GM18870 (cell line): ENCODE measurements around the gene ACTR6.
"Not testable (repeated sequence)": the region's sequence is repeated elsewhere in the genome, so short reads cannot be mapped to it uniquely, and the experiment has no call there.

ENCODE experiments used
- ATAC-seq: cut with Tn5 transposase; IDR thresholded peaks from one replicate; pipeline ENCODE4 v1.9.1; 2021; ENCODE audit warnings: moderate library complexity; ENCODE audit not compliant: unreplicated experiment

ACTR6 gene

DNA sequence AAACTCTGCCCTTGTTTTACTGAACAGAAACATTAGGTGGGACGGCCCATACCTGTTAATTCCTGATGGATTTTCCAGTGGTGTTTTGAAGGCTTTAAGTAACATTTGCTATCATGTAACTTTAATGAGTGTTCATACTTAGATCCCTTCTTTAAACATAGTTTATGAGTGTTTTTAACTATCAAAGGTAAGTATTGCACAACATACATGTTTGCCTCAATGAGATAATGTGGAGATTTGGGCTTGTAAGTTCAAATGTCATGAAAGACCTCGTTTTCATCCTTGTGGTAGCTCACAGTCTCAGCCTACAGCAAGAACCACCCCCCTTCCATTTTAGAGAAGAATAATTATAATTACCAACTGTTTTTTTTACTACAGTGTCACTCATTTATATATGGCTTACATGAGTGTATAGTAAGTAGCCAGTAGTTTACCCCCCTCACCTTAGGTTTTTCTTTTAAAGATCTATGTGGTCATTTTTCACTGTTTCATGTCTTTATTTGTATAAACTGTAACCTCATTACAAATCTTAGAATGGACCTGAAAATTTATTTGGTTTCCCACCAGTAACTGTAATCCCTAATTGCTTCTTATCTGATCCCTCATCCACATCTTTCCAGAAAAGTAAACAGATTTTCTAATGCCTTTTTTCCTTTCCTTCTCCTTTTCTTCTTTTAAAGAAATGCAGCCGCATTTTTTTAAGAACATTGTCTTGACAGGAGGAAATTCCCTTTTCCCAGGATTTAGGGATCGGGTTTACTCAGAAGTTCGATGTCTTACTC is 18.9 kb downstream of the ACTR6 start:
- no peak for ATAC-seq

DNA sequence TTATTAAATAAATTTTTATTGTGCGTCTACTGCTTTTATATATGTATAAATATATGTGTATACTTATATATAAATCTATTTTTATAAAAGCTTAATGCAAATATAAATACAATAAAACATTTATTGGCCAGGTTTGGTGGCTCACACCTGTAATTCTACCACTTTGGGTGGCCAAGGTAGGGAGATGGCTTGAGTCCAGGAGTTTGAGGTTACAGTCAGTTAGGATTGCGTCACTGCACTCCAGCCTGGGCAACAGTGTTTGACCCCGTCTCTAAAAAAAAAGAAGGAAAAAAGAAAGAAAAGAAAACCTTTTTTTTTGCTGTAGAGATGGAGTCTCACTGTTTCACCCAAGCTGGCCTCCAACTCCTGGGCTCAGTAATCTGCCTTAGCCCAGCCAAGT is 20.9 kb downstream of the ACTR6 start:
- no peak for ATAC-seq

DNA sequence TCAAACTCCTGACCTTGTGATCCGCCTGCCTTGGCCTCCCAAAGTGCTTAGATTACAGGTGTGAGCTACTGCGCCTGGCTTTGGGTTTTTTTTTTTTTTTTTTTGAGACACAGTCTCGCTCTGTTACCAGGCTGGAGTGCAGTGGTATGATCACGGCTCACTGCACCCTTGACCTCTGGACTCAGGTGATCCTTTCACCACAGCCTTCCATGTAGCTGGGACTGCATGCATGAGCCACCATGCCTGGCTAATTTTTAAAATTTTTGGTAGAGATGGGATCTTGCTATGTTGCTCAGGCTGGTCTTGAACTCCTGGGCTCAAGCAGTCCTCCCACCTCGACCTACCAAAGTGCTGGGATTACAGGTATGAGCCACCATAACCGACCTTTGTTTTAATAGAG is 21.6 kb downstream of the ACTR6 start:
- not testable (repeated sequence) for ATAC-seq

DNA sequence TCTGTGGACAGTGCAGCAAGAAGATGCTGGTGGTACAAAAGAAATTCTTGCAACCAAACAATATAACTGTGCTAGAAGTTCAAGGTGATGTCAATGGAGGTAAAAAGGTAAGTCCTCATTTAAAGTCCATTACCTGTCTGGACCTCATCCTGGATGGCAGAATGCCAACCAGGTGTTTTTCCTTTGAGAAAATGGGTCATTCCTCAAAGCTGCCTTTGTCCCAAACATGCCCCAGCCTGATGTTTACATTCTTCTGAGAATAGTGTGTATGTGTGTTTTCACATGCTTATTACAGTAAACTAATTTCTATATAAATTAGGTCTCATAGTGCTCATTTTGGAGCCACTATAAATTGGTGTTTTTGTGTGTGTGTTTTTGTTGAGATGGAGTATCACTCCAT is 24.9 kb downstream of the ACTR6 start:
- no peak for ATAC-seq

DNA sequence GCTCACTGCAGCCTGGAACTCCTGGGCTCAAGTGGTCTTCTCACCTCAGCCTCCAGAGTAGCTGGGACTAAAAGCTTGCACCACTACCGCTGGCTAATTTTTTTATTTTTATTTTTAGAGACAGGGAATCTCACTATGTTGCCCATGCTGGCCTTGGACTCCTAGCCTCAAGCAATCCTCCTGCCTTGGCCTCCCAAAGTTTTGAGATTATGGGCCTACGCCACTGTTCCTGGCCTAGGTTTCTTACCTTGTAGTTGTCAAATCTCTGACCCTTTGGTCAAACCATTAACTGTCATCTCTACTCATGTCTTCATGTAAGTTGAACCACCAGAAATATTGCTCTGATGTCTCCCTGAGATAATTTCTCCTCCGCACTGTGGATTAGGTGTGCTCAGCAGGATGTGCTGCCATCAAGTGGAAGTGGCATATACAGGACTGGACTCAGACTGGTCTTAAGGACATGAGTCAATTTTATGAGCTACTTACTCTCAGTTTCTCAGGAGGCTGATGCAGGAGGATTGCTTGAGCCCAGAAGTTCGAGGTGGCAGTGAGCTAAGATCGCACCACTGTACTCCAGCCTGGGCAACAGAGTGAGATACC is 28.5 kb downstream of the ACTR6 start:
- no peak for ATAC-seq

DNA sequence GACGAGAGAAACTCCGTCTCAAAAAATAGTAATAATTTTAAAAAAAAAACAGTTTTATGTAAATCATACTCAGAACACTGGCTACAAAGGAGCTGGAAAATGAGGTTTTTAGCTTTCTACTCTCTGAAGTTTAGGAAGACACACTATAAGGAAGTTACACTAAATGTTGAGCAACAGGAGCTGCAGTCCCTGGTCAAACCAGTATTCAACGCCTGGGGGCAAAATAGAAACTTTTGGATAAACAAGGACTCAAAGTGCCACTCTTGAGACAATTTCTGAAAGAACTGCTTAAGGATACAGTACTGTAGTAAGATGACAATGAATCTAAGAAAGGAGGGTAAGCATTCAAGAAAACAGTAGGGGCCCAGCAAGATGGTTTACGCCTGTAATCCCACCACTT is 29.3 kb downstream of the ACTR6 start:
- ATAC-seq, result no peak

DNA sequence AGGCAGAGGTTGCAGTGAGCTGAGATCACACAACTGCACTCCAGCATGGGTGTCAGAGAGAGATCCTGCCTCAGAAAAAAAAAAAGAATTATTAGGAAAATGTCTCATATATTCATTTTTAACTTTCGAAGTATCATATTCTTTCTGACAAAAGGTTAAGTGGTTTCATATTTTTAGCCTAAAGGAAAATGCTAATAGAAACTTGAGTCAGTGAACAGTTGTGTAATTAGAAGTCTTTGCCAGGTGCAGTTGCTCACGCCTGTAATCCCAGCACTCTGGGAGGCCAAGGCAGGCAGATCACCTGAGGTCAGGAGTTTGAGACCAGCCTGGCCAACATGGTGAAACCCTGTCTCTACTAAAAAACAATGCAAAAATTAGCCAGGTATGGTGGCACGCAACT is 31.3 kb downstream of the ACTR6 start:
- not testable (repeated sequence) for ATAC-seq

DNA sequence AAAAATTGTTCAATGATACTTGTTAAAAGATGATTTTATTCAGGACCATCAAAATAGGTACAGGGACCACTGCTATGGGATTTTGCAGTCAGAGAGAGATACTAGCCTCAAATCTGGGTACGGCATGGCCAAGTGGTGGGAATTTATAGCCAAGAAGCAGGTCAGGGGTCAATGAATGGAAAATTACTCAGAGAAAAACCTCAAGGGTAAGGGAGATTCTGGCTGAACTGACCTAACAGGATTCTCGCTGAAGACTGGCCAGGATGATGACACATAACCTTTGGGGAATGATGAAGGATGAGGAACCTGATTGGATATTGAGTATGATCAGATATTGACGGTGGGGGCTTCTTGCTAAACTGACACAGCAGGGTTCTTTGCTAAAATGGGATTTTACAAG is 33.6 kb downstream of the ACTR6 start:
- no peak for ATAC-seq

DNA sequence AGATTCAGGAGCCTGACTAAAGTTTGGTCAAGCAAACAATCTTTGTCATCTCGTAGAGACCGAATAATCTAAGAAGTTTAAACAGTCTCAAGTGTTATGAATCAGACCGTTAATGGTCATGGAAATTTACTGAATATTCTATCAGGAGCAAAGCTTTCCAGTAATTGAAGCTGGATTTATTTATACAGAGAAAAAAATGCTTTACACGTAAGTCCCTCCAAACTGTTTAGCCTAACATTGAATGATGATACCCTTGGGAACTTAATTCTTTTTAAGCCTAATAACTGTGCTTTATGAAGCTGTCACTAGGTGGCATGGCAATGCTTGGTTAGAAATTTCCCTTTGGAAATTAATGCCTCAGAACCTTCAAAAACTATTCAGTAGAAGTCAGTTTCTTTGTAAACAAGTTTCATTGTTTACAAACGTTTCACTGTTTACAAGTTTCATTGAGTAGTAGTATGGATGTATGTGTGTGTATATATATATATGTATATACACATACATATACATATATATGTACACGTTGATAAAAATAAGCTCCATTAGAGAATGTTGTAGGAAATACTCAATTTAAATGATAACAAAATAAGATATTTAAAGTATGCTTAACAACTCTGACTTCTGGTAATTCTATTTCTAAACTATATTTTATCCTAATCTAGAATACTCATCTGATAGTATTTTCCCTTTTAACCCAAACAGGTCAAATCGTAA is 34.1 kb downstream of the ACTR6 start:
- ATAC-seq, result no peak

DNA sequence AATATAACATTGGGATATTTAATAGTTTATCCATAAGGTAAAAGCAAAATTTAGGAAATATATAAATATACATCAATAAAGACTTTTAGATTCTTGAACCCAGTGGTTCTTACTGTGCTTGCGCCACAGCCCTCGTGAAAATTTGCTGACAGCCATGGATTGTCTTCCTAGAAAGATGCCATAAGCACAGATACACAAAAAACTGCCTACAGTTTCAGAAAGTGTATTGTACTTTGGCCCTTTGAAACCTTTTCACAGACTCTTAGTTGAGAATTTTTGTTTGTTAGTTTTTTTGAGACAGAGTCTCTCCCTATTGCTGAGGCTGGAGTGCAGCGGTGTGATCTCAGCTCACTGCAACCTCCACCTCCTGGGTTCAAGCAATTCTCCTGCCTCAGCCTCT is 38.2 kb downstream of the ACTR6 start:
- ATAC-seq, result no peak

DNA sequence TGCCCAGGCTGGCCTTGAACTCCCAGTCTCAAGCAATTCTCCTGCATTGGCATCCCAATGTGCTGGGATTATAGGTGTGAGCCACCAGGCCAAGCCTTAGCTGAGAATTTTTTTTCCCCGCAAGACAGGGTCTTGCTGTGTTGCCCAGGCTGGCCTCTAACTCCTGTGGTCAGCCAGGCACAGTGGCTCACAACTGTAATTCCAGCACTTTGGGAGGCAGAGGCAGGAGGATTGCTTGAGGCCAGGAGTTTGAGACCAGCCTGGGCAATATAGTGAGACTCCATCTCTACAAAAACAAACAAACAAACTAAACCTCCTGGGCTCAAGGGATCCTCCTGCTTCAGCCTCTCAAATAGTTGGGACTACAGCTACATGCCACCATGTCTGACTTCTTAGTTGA is 39.0 kb downstream of the ACTR6 start:
- ATAC-seq, result no peak

DNA sequence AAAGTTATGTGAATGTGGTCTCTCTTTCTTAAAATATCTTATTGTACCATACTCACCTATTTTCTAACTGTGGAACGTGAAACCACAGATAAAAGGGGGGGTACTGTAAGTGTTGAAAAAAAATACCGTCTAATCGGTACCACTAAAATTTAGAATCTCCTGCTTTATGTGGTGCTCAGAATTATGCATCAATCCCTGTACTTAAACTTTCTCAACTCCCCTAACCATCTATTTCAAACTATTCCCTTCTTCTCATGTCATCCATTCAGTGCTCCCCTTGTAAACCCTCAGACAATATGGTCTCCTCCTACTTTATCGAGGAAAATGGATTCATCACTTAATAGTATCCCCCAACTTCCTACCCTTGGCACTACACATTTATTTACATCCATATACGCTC is 42.5 kb downstream of the ACTR6 start:
- ATAC-seq, result no peak

DNA sequence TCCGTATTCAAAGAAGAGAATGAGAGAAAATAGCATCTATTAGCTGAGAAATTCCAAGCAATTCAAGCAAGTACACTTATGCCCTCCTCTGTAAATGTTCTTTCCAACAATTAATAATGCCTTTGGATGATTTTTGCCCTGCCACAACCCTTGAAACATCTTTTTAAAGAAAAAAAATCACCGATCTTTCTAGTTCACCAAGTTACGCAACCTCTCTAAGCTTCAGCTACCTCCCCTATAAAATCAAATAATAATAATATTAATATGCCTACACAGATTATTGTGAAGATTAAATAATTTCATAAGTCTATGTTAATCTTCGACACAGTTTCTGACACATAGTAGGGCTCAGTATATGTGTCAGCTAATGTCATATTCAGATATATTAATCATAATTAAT is 47.1 kb downstream of the ACTR6 start:
- no peak for ATAC-seq

DNA sequence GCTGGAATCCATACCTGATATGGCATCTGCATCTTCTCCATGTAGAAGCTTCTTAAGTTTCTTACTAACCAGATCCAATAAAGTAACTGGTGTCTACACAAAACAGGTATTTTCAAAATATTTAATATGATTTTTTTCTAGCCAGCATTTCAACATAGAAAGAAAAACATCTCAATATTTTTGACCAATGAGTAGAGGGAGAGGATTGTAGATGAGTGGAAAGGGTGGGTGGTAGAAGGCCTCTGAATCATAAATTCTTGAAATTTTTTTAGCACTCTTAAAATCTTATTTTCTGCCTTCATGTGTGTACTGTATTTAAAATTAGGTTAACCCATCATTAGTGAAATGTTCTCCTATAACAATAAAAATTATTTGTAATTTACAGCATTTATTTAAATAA is 48.3 kb downstream of the ACTR6 start:
- no peak for ATAC-seq

DNA sequence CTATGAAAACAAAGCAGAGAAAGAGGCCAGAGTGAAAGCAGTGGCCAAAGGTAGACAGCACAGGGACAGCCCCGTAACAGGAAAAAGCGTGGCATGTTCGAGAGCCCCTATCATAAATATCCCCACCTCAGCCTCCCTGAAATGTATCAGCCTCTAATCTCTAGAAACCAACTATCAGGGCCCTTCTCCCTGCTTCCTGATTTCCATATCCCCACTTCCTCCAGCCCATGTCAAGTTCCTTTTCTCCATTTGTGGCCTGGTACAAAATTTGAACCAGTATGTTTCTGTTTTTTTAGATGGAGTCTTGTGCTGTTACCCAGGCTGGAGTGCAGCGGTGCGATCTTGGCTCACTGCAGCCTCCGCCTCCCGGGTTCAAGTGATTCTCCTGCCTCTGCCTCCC is 49.3 kb downstream of the ACTR6 start:
- ATAC-seq, result no peak

DNA sequence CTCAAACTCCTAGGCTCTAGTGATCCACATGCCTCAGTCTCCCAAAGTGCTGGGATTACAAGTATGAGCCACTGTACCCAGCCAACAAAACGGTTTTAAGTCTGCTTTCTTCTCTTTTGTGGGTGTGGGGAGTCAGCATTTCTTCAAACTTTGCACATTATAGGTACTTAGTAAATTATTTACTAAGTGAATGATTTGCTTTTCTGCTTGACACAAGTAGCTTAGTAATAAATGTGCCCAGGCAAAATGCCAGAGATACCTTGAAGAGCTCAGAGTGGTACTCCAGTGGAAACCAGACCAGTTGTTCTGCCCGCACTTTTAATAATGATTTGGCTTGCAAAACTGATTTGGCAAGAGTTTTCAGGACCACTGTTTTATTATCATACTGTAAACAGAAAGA is 51.3 kb downstream of the ACTR6 start:
- ATAC-seq, result no peak

DNA sequence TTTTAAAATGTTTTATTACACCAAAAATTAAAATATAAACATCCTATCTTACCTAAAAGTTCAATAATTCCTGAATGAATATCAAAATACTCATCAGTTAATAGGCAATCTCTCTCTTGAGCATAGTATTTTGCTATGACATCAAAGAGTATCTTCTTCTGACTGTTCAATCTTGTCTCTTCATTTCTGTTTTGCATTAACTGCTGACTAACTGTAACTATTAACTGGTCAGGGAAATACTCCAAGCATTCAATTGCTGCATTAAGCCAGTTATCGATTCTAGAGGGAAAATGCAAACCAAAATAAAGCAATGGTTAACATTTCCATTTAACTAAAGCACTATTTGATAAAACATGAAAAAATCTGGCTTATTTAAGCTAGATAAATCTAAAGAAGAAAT is 52.8 kb downstream of the ACTR6 start:
- ATAC-seq, result no peak

DNA sequence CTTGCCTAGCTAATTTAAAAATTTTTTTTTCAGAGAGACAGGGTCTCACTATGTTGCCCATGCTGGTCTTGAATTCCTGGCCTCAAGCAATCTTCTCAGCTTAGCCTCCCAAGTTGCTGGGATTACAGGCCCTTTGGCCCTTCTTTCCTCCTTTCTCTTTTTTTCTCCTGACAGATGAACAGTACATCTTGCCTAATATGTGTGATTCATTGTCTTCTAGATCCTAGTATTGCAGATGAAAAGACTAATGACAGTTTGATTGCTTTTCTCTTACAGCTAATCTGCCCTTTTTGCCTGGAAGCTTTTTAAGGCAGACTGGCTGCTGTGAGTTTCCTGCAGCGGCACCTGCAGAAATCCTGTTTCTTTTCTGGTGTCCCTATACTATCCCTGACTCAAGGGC is 54.3 kb downstream of the ACTR6 start:
- ATAC-seq, result no peak

DNA sequence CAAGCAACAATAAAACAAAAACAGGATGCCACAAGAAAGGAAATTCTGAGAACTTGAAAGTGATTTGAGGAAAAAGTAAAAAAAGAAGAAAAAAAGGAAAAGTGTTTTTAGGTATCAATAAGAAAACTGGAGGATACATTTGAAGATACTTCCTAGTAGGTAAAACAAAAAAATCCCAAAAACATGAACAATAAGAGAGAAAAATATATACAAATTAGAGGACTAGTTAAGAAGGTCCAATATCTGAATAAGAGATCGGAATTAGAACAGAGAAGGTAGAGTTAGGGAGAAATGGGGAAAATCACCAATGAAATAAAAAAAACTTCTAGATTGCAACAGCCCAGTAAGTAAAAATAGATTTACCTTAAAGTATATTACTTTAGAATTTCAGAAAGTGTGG is 57.5 kb downstream of the ACTR6 start:
- no peak for ATAC-seq

DNA sequence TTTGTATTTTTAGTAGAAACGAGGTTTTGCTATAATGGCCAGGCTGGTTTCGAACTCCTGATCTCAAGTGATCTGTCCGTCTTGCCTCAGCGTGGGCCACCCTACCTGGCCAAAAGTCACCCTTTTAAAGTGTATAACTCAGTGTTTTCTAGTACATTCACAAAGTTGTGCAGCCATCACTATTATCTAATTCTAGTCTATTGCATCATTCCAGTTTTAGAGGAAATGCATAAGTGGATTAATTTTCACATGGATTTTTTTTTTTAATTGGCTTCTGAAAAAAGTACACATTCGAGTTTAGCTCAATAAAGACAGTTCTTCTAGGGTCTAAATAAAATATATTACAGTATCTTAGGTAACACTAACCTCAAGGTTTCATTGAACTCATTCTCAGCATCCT is 62.5 kb downstream of the ACTR6 start:
- ATAC-seq, result no peak

DNA sequence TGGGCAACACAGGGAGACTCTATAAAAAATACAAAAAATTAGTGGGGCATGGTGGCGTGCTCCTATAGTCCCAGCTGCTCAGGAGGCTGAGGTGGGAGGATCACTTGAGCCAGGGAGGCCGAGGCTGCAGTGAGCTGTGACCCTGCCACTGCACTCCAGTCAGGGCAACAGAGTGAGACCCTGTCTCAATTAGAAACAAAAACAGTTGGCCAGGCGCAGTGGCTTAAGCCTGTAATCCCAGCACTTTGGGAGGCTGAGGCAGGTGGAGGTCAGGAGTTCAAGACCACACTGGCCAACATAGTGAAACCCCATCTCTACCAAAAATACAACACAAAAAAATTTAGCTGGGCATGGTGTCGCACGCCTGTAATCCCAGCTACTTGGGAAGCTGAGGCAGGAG is 64.5 kb downstream of the ACTR6 start:
- ATAC-seq, result not testable (repeated sequence)
